ENCODE data around the gene PLA2G4E.

DNA sequence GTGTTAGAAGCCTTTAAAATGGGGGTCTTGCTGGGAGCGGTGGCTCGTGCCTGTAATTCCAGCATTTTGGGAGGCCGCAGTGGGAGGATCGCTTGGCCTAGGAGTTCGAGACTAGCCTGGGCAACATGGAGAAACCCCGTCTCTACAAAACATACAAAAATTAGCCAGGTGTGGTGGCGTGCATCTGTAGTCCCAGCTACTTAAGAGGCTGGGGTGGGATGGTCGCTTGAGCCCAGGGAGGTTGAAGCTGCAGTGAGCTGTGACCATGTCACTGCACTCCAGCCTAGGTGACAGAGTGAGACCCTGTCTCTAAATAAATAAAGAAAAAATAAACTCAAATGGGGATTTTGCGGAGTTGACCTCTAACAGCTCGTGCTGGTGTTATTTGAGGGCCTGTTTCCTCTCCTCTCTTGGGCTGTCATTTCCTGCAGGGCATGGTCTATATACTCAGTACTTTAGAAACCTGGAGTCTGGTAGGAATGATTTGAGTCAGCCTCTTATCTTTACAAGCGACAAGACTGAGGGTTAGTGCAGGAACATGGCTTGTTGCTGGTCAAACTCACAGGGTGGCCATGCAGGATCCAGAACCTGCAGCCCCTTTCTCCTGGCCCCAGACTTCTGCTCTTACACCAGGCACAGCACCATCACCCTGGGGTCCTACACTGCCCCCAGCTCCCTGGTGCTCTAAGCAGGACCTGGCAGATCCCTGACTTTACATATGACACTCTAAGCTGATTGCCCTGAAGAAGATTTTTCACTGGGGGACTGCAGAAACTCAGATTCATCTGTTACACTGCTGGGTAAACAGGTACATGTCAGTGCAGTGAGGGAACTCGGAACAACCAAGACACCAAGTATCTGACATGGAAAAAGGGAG, 63.6 kb downstream of the PLA2G4E start:
- TF ChIP-seq TAF1 (IDR thresholded peaks at IDR 0.05; ENCODE audit: low read depth, low read length) (no peak), POLR2A (IDR thresholded peaks at IDR 0.05; ENCODE audit: low read depth, low read length) (peak; percentile 11; the same call in 1 of the 2 replicates), POLR2AphosphoS5 (IDR thresholded peaks at IDR 0.05; ENCODE audit: low read depth, low read length) (no peak), SPI1 (IDR thresholded peaks at IDR 0.05; ENCODE audit: low read depth, low read length) (no peak), POU2F2 (IDR thresholded peaks at IDR 0.05; ENCODE audit: low read depth, low read length) (no peak), PAX5 (IDR thresholded peaks at IDR 0.05; ENCODE audit: insufficient read depth, low read length, severe bottlenecking) (no peak)
